Activated CD8-positive, alpha-beta T cell treated with anti-CD3 and anti-CD28 coated beads for 36 hours (primary cell): ENCODE data around the gene MBP. TPM values are rescaled to one million over a fixed set of nuclear protein-coding genes. Genes with fewer than 3 reads are reported as not detected.
"Not testable (repeated sequence)": the region's sequence is repeated elsewhere in the genome, so short reads cannot be mapped to it uniquely, and the experiment has no call there.

Source experiments
- ATAC-seq: fragments of 200-7000 bp; cut with Tn5 transposase; one replicate; pipeline ENCODE4 v1.10.0; 2021; ENCODE audit warnings: mild to moderate bottlenecking, moderate library complexity
- CTCF ChIA-PET: fragments of 350-600 bp; sonication (Branson Sonifier 250); formaldehyde crosslinking; loops from one replicate; lab custom pipeline; 2021; ENCODE audit warnings: antibody characterized with exemption; lab: Charles Lee
- POLR2A ChIA-PET: fragments of 350-600 bp; sonication (Branson Sonifier 250); formaldehyde crosslinking; loops from one replicate; lab custom pipeline; 2021; ENCODE audit warnings: antibody characterized with exemption; lab: Charles Lee
- DNase-seq: peaks from one replicate; pipeline ENCODE4 v3.0.0-alpha.2; 2020
- H3K27ac Mint-ChIP-seq: one replicate; pipeline ENCODE4 v1.8.0; 2021; ENCODE audit warnings: mild to moderate bottlenecking, mixed read lengths
- H3K27me3 Mint-ChIP-seq: one replicate; pipeline ENCODE4 v1.8.0; 2021; ENCODE audit warnings: mixed read lengths
- H3K36me3 Mint-ChIP-seq: one replicate; pipeline ENCODE4 v1.8.0; 2021; ENCODE audit warnings: low read depth, mixed read lengths
- H3K4me1 Mint-ChIP-seq: one replicate; pipeline ENCODE4 v1.8.0; 2021; ENCODE audit warnings: low read depth, mixed read lengths
- H3K4me3 Mint-ChIP-seq: one replicate; pipeline ENCODE4 v1.8.0; 2021; ENCODE audit warnings: mild to moderate bottlenecking, moderate library complexity, mixed read lengths
- H3K9me3 Mint-ChIP-seq: one replicate; pipeline ENCODE4 v1.8.0; 2021; ENCODE audit warnings: mixed read lengths
- intact Hi-C: fragments of 100-400 bp; cut with micrococcal nuclease; formaldehyde crosslinking; loops from one replicate; pipeline ENCODE4 v1.10.0; 2022
- total RNA-seq, 2 experiments: library from RNA; stranded (reverse); gene quantifications; one replicate each; pipeline ENCODE4 v1.2.3, GENCODE V29; 2021
- TF ChIP-seq, protein P1 (sequence below): fragments of 200-600 bp; IDR thresholded peaks from one replicate; pipeline ENCODE4 v1.8.0; 2022; ENCODE audit warnings: antibody characterized with exemption, mild to moderate bottlenecking

MBP gene
- total RNA-seq, 2 experiments from 2014 or later = 39.9 to 41.5 TPM

- Mint-ChIP-seq H3K27ac (peak overlapping the region; percentile 49), H3K36me3 (peaks cover 34% of the 10 kb centered on the region), H3K4me1 (peaks cover 12% of the 10 kb centered on the region), H3K27me3 (no peaks in the 10 kb centered on the region), H3K4me3 (no peak overlapping the region), H3K9me3 (no peaks in the 10 kb centered on the region)
- DNase-seq (no peak), ATAC-seq (no peak)
- intact Hi-C loops = no loop called here
- ChIA-PET CTCF (interaction anchor here (0.5 kb wide), 1 partner anchor 16 kb away, joined by 3 read pairs; no protein-coding TSS in a partner anchor), POLR2A (no interaction called here)
- TF ChIP-seq, protein P1, sequence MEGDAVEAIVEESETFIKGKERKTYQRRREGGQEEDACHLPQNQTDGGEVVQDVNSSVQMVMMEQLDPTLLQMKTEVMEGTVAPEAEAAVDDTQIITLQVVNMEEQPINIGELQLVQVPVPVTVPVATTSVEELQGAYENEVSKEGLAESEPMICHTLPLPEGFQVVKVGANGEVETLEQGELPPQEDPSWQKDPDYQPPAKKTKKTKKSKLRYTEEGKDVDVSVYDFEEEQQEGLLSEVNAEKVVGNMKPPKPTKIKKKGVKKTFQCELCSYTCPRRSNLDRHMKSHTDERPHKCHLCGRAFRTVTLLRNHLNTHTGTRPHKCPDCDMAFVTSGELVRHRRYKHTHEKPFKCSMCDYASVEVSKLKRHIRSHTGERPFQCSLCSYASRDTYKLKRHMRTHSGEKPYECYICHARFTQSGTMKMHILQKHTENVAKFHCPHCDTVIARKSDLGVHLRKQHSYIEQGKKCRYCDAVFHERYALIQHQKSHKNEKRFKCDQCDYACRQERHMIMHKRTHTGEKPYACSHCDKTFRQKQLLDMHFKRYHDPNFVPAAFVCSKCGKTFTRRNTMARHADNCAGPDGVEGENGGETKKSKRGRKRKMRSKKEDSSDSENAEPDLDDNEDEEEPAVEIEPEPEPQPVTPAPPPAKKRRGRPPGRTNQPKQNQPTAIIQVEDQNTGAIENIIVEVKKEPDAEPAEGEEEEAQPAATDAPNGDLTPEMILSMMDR = no peak
Observed at GRCh38 chr18:77021075-77021474, 111.5 kb downstream of the MBP start.

DNA sequence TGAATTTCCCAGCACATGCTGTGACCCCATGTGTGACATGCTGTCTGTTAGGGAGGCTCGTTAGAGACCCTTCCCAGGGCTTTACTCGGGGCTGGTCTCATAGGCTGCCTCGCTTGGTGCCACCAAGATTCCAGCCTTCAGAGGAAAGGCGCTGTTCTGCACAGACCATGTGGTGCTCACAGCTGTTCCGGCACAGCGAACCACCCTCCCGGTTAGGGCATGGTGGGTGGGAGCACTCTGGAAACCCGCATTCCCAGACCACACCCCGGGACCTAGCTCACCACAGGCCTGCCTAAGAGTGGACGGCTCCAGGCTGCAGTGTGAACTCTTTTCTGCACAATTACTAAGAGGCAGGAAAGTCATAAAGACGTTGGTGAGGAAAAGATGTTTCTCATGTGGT is 112.0 kb downstream of the MBP start:
- H3K4me1 Mint-ChIP-seq = peaks cover 14% of the 10 kb centered on the region
- no peak overlapping the region for H3K4me3 Mint-ChIP-seq
- H3K9me3 Mint-ChIP-seq = no peaks in the 10 kb centered on the region
- intact Hi-C loops = no loop called here
- ATAC-seq (no peak), DNase-seq (no peak)
- H3K36me3 Mint-ChIP-seq = peaks cover 36% of the 10 kb centered on the region
- H3K27me3 Mint-ChIP-seq = no peaks in the 10 kb centered on the region
- POLR2A ChIA-PET = no interaction called here
- H3K27ac Mint-ChIP-seq = peak overlapping the region; percentile 49
- TF ChIP-seq, protein P1 = no peak
- CTCF ChIA-PET = no interaction called here

GRCh38 chr18:77019641-77020040 is 112.9 kb downstream of the MBP start:
- POLR2A ChIA-PET = no interaction called here
- Mint-ChIP-seq H3K9me3 (no peaks in the 10 kb centered on the region), H3K27ac (no peak overlapping the region), H3K4me3 (no peak overlapping the region), H3K36me3 (peaks cover 40% of the 10 kb centered on the region), H3K27me3 (no peaks in the 10 kb centered on the region), H3K4me1 (peaks cover 14% of the 10 kb centered on the region)
- DNase-seq = no peak
- CTCF ChIA-PET = no interaction called here
- intact Hi-C loops = no loop called here
- TF ChIP-seq, protein P1 = no peak
- no peak for ATAC-seq

- H3K4me3 Mint-ChIP-seq, ATAC-seq, DNase-seq, H3K27ac Mint-ChIP-seq, CTCF ChIA-PET, intact Hi-C loops, H3K9me3 Mint-ChIP-seq, H3K27me3 Mint-ChIP-seq, POLR2A ChIA-PET: not testable (repeated sequence)
- H3K4me1 Mint-ChIP-seq = peaks cover 14% of the 10 kb centered on the region
- H3K36me3 Mint-ChIP-seq = peaks cover 41% of the 10 kb centered on the region
Observed at GRCh38 chr18:77018650-77019049, 113.9 kb downstream of the MBP start.

- Mint-ChIP-seq H3K4me3 (no peak overlapping the region), H3K4me1 (peaks cover 16% of the 10 kb centered on the region), H3K9me3 (no peaks in the 10 kb centered on the region), H3K27ac (no peak overlapping the region), H3K27me3 (no peaks in the 10 kb centered on the region), H3K36me3 (peaks cover 44% of the 10 kb centered on the region)
- CTCF ChIA-PET = no interaction called here
- POLR2A ChIA-PET = no interaction called here
- intact Hi-C loops = no loop called here
- DNase-seq = no peak
- TF ChIP-seq, protein P1 = no peak
- no peak for ATAC-seq
Observed at GRCh38 chr18:77017355-77017754, 115.2 kb downstream of the MBP start.

DNA sequence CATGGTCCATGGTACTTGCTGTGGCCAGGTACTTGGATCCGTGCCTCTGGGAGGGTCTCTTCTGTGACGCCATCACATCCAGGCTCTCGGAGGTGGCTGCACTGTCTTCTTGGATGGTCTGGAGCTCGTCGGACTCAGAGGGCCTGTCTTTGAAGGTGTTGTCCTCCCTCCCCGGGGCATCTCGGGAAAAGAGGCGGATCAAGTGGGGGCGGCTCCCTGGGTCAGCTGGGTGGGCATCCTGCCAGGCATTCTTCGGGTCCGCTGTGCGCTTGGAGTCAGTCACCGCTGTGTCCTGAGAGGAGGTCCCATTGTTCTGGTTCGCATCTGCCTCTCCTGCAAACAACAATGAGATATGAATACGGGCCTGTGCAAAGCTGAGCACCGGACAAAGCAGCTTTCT is 115.6 kb downstream of the MBP start:
- no peaks in the 10 kb centered on the region for H3K27me3 Mint-ChIP-seq
- no peak for DNase-seq
- TF ChIP-seq, protein P1 = no peak
- no peak for ATAC-seq
- POLR2A ChIA-PET = no interaction called here
- no peak overlapping the region for H3K4me3 Mint-ChIP-seq
- CTCF ChIA-PET = no interaction called here
- no peaks in the 10 kb centered on the region for H3K9me3 Mint-ChIP-seq
- peaks cover 48% of the 10 kb centered on the region for H3K36me3 Mint-ChIP-seq
- no peak overlapping the region for H3K27ac Mint-ChIP-seq
- peaks cover 20% of the 10 kb centered on the region for H3K4me1 Mint-ChIP-seq
- intact Hi-C loops = no loop called here
